ENCODE measurements around the gene MYBBP1A. TPM values are rescaled to one million over a fixed set of nuclear protein-coding genes. Genes with fewer than 3 reads are reported as not detected.

MYBBP1A gene
- total RNA-seq, 1 experiment from 2014 or later, result 155 TPM

DNA sequence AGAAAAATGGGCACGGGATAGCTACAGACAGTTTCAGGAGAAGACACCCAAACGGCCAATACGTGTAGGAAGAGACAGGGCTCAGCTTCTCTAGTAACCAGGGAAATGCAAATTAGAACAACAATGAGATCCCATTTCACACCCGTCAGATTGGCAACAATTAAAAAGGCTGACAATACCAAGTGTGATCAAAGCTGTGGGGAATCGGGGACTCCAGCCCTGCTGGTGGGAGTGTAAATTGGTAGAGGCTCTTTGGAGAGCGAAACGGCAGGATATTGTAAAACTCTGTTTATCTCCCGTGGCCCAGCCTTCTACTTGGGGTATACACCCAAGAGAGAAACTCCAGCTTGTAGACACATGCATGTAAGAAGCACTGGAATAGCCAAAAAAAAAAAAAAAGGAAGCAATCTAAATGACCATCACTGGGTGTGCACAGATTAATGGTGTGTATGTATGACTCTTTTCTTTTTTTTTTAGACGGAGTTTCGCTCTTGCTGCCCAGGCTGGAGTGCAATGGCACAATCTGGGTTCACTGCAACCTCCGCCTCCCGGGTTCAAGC lies 27.5 kb downstream of the MYBBP1A start:
- Histone ChIP-seq H3K9me2 (replicated peaks; ENCODE audit: low read length) (no peaks in the 10 kb centered on the region), H3K9me3 (ENCODE audit: low read length) (no peaks in the 10 kb centered on the region), H2AFZ (ENCODE audit: low read length) (no peak overlapping the region), H3K27me3 (ENCODE audit: low read length) (no peaks in the 10 kb centered on the region), H3K79me2 (ENCODE audit: low read length) (no peaks in the 10 kb centered on the region), H3K4me3 (ENCODE audit: low read length) (no peak overlapping the region), H3K4me1 (ENCODE audit: insufficient read depth, low read length) (no peaks in the 10 kb centered on the region), H3K9ac (ENCODE audit: low read length) (no peak overlapping the region), H3K27ac (ENCODE audit: low read length) (no peak overlapping the region), H3K36me3 (ENCODE audit: low read depth, low read length) (no peaks in the 10 kb centered on the region), H3F3A (ENCODE audit: low read length, unreplicated experiment) (no peaks in the 10 kb centered on the region), H3K4me2 (ENCODE audit: low read length) (no peak overlapping the region), H4K20me1 (ENCODE audit: low read length) (no peaks in the 10 kb centered on the region)
- no TSS peak for BruUV-seq (replicated peaks)
- TF ChIP-seq, protein P1, sequence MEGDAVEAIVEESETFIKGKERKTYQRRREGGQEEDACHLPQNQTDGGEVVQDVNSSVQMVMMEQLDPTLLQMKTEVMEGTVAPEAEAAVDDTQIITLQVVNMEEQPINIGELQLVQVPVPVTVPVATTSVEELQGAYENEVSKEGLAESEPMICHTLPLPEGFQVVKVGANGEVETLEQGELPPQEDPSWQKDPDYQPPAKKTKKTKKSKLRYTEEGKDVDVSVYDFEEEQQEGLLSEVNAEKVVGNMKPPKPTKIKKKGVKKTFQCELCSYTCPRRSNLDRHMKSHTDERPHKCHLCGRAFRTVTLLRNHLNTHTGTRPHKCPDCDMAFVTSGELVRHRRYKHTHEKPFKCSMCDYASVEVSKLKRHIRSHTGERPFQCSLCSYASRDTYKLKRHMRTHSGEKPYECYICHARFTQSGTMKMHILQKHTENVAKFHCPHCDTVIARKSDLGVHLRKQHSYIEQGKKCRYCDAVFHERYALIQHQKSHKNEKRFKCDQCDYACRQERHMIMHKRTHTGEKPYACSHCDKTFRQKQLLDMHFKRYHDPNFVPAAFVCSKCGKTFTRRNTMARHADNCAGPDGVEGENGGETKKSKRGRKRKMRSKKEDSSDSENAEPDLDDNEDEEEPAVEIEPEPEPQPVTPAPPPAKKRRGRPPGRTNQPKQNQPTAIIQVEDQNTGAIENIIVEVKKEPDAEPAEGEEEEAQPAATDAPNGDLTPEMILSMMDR (conservative IDR thresholded peaks at IDR 0.05; ENCODE audit: low read depth, low read length), result no peak
- TF ChIP-seq EZH2 (IDR thresholded peaks at IDR 0.05; ENCODE audit: low read length, unreplicated experiment) (no peak), EZH2phosphoT487 (IDR thresholded peaks at IDR 0.05; ENCODE audit: borderline replicate concordance, low read length) (no peak)
- ChIA-PET CTCF (no interaction called here), POLR2A (ENCODE audit: unreplicated experiment) (no interaction called here)
- intact Hi-C loops (cut with micrococcal nuclease), result no loop called here
- ATAC-seq (no peak), DNase-seq (no peak)

DNA sequence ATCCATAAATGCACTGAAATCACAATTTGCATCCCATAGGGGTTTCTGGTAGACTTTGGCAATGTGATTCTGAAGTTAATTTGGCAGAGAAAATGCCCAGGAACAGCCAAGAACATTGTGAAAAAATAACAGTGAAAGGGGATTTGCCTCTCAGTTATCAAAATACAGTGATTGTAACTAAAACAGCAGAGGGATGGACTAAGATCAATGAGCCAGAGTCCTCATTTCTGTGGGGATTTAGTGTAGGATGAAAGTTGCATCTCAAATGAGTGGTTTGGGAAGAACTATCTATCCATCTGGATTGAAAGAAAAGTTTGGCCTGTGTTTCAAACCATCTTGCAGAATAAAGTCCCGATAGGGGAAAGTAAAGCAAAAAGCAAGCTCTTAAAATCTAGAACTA lies 28.1 kb downstream of the MYBBP1A start:
- Histone ChIP-seq H3K79me2 (ENCODE audit: low read length) (no peaks in the 10 kb centered on the region), H3K4me3 (ENCODE audit: low read length) (no peak overlapping the region), H2AFZ (ENCODE audit: low read length) (no peak overlapping the region), H3K4me1 (ENCODE audit: insufficient read depth, low read length) (no peaks in the 10 kb centered on the region), H3K9me2 (replicated peaks; ENCODE audit: low read length) (no peaks in the 10 kb centered on the region), H4K20me1 (ENCODE audit: low read length) (no peaks in the 10 kb centered on the region), H3K9me3 (ENCODE audit: low read length) (no peaks in the 10 kb centered on the region), H3K36me3 (ENCODE audit: low read depth, low read length) (no peaks in the 10 kb centered on the region), H3K4me2 (ENCODE audit: low read length) (no peak overlapping the region), H3K27me3 (ENCODE audit: low read length) (no peaks in the 10 kb centered on the region), H3K27ac (ENCODE audit: low read length) (no peak overlapping the region), H3F3A (ENCODE audit: low read length, unreplicated experiment) (no peaks in the 10 kb centered on the region), H3K9ac (ENCODE audit: low read length) (no peak overlapping the region)
- no peak for DNase-seq
- no TSS peak for BruUV-seq (replicated peaks)
- intact Hi-C loops (cut with micrococcal nuclease), result no loop called here
- TF ChIP-seq, protein P1 (conservative IDR thresholded peaks at IDR 0.05; ENCODE audit: low read depth, low read length), result no peak
- TF ChIP-seq EZH2 (IDR thresholded peaks at IDR 0.05; ENCODE audit: low read length, unreplicated experiment) (no peak), EZH2phosphoT487 (IDR thresholded peaks at IDR 0.05; ENCODE audit: borderline replicate concordance, low read length) (no peak)
- ATAC-seq, result no peak
- ChIA-PET CTCF (no interaction called here), POLR2A (ENCODE audit: unreplicated experiment) (no interaction called here)

DNA sequence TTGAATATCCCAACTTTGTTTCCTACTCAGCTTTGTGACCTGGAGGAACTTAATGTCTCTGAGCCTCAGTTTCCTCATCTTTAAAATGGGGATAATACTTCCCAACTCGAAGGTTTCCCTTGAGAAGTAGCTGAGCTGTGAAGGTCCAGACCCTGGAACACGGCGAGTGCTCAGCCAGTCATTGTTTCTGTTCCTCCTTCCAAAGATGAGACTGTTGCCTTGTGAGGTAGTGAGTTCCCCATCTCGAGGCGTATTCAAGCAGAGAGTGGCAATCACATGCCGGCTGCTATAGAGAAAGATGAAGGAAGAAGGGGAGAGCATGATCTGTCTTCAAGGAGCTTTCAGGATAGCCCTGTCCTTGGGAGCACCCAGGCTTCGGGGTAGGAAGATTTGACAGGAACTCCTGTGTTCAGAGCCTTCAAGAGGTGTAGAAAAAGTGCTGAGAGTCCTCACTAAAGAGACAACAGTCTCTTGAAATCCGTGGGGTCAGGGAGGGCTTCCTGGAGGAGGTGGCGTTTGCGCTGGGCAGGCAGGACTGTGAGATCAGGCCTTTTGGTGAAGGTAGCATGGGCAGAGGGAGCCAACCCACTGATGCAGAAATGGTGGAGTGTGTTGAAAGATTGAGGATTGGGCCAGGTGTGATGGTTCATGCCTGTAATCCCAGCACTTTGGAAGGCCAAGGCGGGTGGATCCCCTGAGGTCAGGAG lies 29.3 kb downstream of the MYBBP1A start:
- ATAC-seq (no peak), DNase-seq (no peak)
- H3K9me3 ChIP-seq (ENCODE audit: low read length), result no peaks in the 10 kb centered on the region
- no peaks in the 10 kb centered on the region for H3K79me2 ChIP-seq (ENCODE audit: low read length)
- H3F3A ChIP-seq (ENCODE audit: low read length, unreplicated experiment), result no peaks in the 10 kb centered on the region
- no peak overlapping the region for H2AFZ ChIP-seq (ENCODE audit: low read length)
- POLR2A ChIA-PET (ENCODE audit: unreplicated experiment), result no interaction called here
- CTCF ChIA-PET, result no interaction called here
- H3K27me3 ChIP-seq (ENCODE audit: low read length), result no peaks in the 10 kb centered on the region
- BruUV-seq (replicated peaks), result no TSS peak
- no peak overlapping the region for H3K9ac ChIP-seq (ENCODE audit: low read length)
- H3K9me2 ChIP-seq (replicated peaks; ENCODE audit: low read length), result no peaks in the 10 kb centered on the region
- no peak overlapping the region for H3K27ac ChIP-seq (ENCODE audit: low read length)
- TF ChIP-seq, protein P1 (conservative IDR thresholded peaks at IDR 0.05; ENCODE audit: low read depth, low read length), result no peak
- no peak for TF ChIP-seq EZH2 (IDR thresholded peaks at IDR 0.05; ENCODE audit: low read length, unreplicated experiment)
- TF ChIP-seq EZH2phosphoT487 (IDR thresholded peaks at IDR 0.05; ENCODE audit: borderline replicate concordance, low read length), result no peak
- H3K4me1 ChIP-seq (ENCODE audit: insufficient read depth, low read length), result 0 out of 2 replicates have a peak, but pooled peaks cover 4% of the 10 kb centered on the region
- no peak overlapping the region for H3K4me3 ChIP-seq (ENCODE audit: low read length)
- no peaks in the 10 kb centered on the region for H3K36me3 ChIP-seq (ENCODE audit: low read depth, low read length)
- H4K20me1 ChIP-seq (ENCODE audit: low read length), result no peaks in the 10 kb centered on the region
- H3K4me2 ChIP-seq (ENCODE audit: low read length), result no peak overlapping the region
- intact Hi-C loops (cut with micrococcal nuclease), result no loop called here
